ENCODE results near the gene VPS54.
A peak's percentile ranks its signal among the peaks of the same experiment; 100 is the strongest.

Gene VPS54

GRCh38 chr2:63926815-63927214, 92.4 kb downstream of the VPS54 start:
- TF ChIP-seq CTCF (IDR thresholded peaks at IDR 0.05; ENCODE audit: low read length, missing control alignments) = no peak
- no peak for DNase-seq (ENCODE audit: low read depth)
- H3K4me3 ChIP-seq (replicated peaks; ENCODE audit: low read depth, low read length) = no peak overlapping the region

GRCh38 chr2:63914311-63914710, 104.9 kb downstream of the VPS54 start:
- no peak for TF ChIP-seq CTCF (IDR thresholded peaks at IDR 0.05; ENCODE audit: low read length, missing control alignments)
- no peak for DNase-seq (ENCODE audit: low read depth)
- no peak overlapping the region for H3K4me3 ChIP-seq (replicated peaks; ENCODE audit: low read depth, low read length)

- TF ChIP-seq CTCF (IDR thresholded peaks at IDR 0.05; ENCODE audit: low read length, missing control alignments) = no peak
- H3K4me3 ChIP-seq (replicated peaks; ENCODE audit: low read depth, low read length) = no peak overlapping the region
- peak; percentile 35 for DNase-seq (ENCODE audit: low read depth)
These were observed 116.2 kb downstream of the VPS54 start for GRCh38 chr2:63903003-63903402.

GRCh38 chr2:63902149-63902548, 117.1 kb downstream of the VPS54 start:
- no peak overlapping the region for H3K4me3 ChIP-seq (replicated peaks; ENCODE audit: low read depth, low read length)
- no peak for DNase-seq (ENCODE audit: low read depth)
- TF ChIP-seq CTCF (IDR thresholded peaks at IDR 0.05; ENCODE audit: low read length, missing control alignments) = no peak

GRCh38 chr2:63899639-63900038, 119.6 kb downstream of the VPS54 start:
- TF ChIP-seq CTCF (IDR thresholded peaks at IDR 0.05; ENCODE audit: low read length, missing control alignments) = no peak

GRCh38 chr2:63898839-63899238, 120.4 kb downstream of the VPS54 start:
- DNase-seq (ENCODE audit: low read depth) = no peak
- H3K4me3 ChIP-seq (replicated peaks; ENCODE audit: low read depth, low read length) = no peak overlapping the region
- no peak for TF ChIP-seq CTCF (IDR thresholded peaks at IDR 0.05; ENCODE audit: low read length, missing control alignments)

More at GRCh38 chr2:63899639-63900038, 119.6 kb downstream of the VPS54 start:
- H3K4me3 ChIP-seq (replicated peaks; ENCODE audit: low read depth, low read length) = no peak overlapping the region
- DNase-seq (ENCODE audit: low read depth) = no peak

- H3K4me3 ChIP-seq (replicated peaks; ENCODE audit: low read depth, low read length) = no peak overlapping the region
- no peak for DNase-seq (ENCODE audit: low read depth)
- TF ChIP-seq CTCF (IDR thresholded peaks at IDR 0.05; ENCODE audit: low read length, missing control alignments) = no peak
These were observed 125.1 kb downstream of the VPS54 start for GRCh38 chr2:63894167-63894566.
